ENCODE measurements around the gene NSUN3.

NSUN3 gene

GRCh38 chr3:94093151-94093550 is 30.3 kb downstream of the NSUN3 start:
- no peak for TF ChIP-seq REST (IDR thresholded peaks at IDR 0.05; ENCODE audit: insufficient read depth in 1 of 2, low read depth in 2 of 2, low read length in 2 of 2)
- no peak for TF ChIP-seq POLR2AphosphoS5 (IDR thresholded peaks at IDR 0.05; ENCODE audit: low read depth, low read length)
- TF ChIP-seq SIN3A (IDR thresholded peaks at IDR 0.05; ENCODE audit: borderline replicate concordance, insufficient read depth, low read length), result no peak
- TF ChIP-seq TAF1 (IDR thresholded peaks at IDR 0.05; ENCODE audit: borderline replicate concordance, insufficient read depth, low read length), result no peak
- TF ChIP-seq FOXP2 (optimal IDR thresholded peaks at IDR 0.05; ENCODE audit: borderline replicate concordance, extremely low read depth, extremely low read length, insufficient read depth), result no peak

GRCh38 chr3:94095111-94095510 is 32.2 kb downstream of the NSUN3 start:
- no peak for TF ChIP-seq SIN3A (IDR thresholded peaks at IDR 0.05; ENCODE audit: borderline replicate concordance, insufficient read depth, low read length)
- TF ChIP-seq POLR2AphosphoS5 (IDR thresholded peaks at IDR 0.05; ENCODE audit: low read depth, low read length), result no peak
- TF ChIP-seq REST (IDR thresholded peaks at IDR 0.05; ENCODE audit: insufficient read depth in 1 of 2, low read depth in 2 of 2, low read length in 2 of 2), result no peak
- TF ChIP-seq TAF1 (IDR thresholded peaks at IDR 0.05; ENCODE audit: borderline replicate concordance, insufficient read depth, low read length), result no peak
- TF ChIP-seq FOXP2 (optimal IDR thresholded peaks at IDR 0.05; ENCODE audit: borderline replicate concordance, extremely low read depth, extremely low read length, insufficient read depth), result no peak

- TF ChIP-seq SIN3A (IDR thresholded peaks at IDR 0.05; ENCODE audit: borderline replicate concordance, insufficient read depth, low read length) (no peak), TAF1 (IDR thresholded peaks at IDR 0.05; ENCODE audit: borderline replicate concordance, insufficient read depth, low read length) (no peak), POLR2AphosphoS5 (IDR thresholded peaks at IDR 0.05; ENCODE audit: low read depth, low read length) (no peak), FOXP2 (optimal IDR thresholded peaks at IDR 0.05; ENCODE audit: borderline replicate concordance, extremely low read depth, extremely low read length, insufficient read depth) (no peak), REST (IDR thresholded peaks at IDR 0.05; ENCODE audit: insufficient read depth in 1 of 2, low read depth in 2 of 2, low read length in 2 of 2) (no peak)
Observed at GRCh38 chr3:94098452-94098851, 35.6 kb downstream of the NSUN3 start.

GRCh38 chr3:94099311-94099710 is 36.5 kb downstream of the NSUN3 start:
- TF ChIP-seq POLR2AphosphoS5 (IDR thresholded peaks at IDR 0.05; ENCODE audit: low read depth, low read length) (no peak), TAF1 (IDR thresholded peaks at IDR 0.05; ENCODE audit: borderline replicate concordance, insufficient read depth, low read length) (no peak), FOXP2 (optimal IDR thresholded peaks at IDR 0.05; ENCODE audit: borderline replicate concordance, extremely low read depth, extremely low read length, insufficient read depth) (no peak), SIN3A (IDR thresholded peaks at IDR 0.05; ENCODE audit: borderline replicate concordance, insufficient read depth, low read length) (no peak), REST (IDR thresholded peaks at IDR 0.05; ENCODE audit: insufficient read depth in 1 of 2, low read depth in 2 of 2, low read length in 2 of 2) (no peak)

- TF ChIP-seq POLR2AphosphoS5 (IDR thresholded peaks at IDR 0.05; ENCODE audit: low read depth, low read length), result no peak
- TF ChIP-seq SIN3A (IDR thresholded peaks at IDR 0.05; ENCODE audit: borderline replicate concordance, insufficient read depth, low read length), result no peak
- TF ChIP-seq REST (IDR thresholded peaks at IDR 0.05; ENCODE audit: insufficient read depth in 1 of 2, low read depth in 2 of 2, low read length in 2 of 2), result no peak
- TF ChIP-seq FOXP2 (optimal IDR thresholded peaks at IDR 0.05; ENCODE audit: borderline replicate concordance, extremely low read depth, extremely low read length, insufficient read depth), result no peak
- TF ChIP-seq TAF1 (IDR thresholded peaks at IDR 0.05; ENCODE audit: borderline replicate concordance, insufficient read depth, low read length), result no peak
Observed at GRCh38 chr3:94101860-94102259, 39.0 kb downstream of the NSUN3 start.

All from PFSK-1 (cell line).